Lower leg skin (tissue), 4 donors: ENCODE data around the gene HSD17B11. TPM values are rescaled to one million over a fixed set of nuclear protein-coding genes. Genes with fewer than 3 reads are reported as not detected.

ENCODE experiments used
- DNase-seq, 2 donors: peaks; one replicate each; pipeline ENCODE4 v3.0.0-alpha.2; 2019; ENCODE audit warnings: low spot score in 2 of 2
- H3K4me3 ChIP-seq: fragments of 200-600 bp; sonication (generic); 2 replicates; pipeline ENCODE4 v1.5.1; 2017; ENCODE audit warnings: mild to moderate bottlenecking, low read depth; ENCODE audit not compliant: poor library complexity, severe bottlenecking
- CTCF ChIP-seq, 3 donors: fragments of 450-650 bp; IDR thresholded peaks; one replicate each; pipeline ENCODE4 v1.5.1; 2016; ENCODE audit warnings: antibody characterized with exemption in 3 of 3, mild to moderate bottlenecking in 3 of 3, moderate library complexity in 2 of 3
- POLR2A ChIP-seq, 2 donors: fragments of 450-650 bp; IDR thresholded peaks; one replicate each; pipeline ENCODE4 v1.6.1; 2016 to 2017; ENCODE audit warnings: antibody characterized with exemption in 2 of 2, mild to moderate bottlenecking in 1 of 2, moderate library complexity in 1 of 2
- WGBS, 2 donors: methylation state at CpG; one replicate each; pipeline ENCODE4 v1.1.5; 2018; 5-methylcytosine and 5-hydroxymethylcytosine counted together
- intact Hi-C: fragments of 100-400 bp; cut with DNase I; formaldehyde crosslinking; loops from one replicate; pipeline ENCODE4 v1.15.0; 2023; ENCODE audit warnings: low total_unique reads
- total RNA-seq, 4 donors: library from RNA; depleted of rRNA; stranded (reverse); fragments of >200 nt; gene quantifications; one replicate each; pipeline ENCODE4 v1.1.0, GENCODE V29; 2016

Gene HSD17B11
- total RNA-seq, 4 donors from 2014 or later: 15.3 to 33.6 (median 23.2) TPM

- no peak overlapping the region for H3K4me3 ChIP-seq
- TF ChIP-seq POLR2A (IDR thresholded peaks at IDR 0.05) (no peak), CTCF (IDR thresholded peaks at IDR 0.05) (no peak)
- WGBS, 2 donors: 77 to 78% methylated on average over 7 of the region's 7 CpGs
- no peak for DNase-seq
- intact Hi-C loops: no loop called here
Observed at GRCh38 chr4:87360338-87360935, 30.6 kb downstream of the HSD17B11 start.

- no peak for DNase-seq
- 95 to 98% methylated on average over 4 of the region's 4 CpGs for WGBS, 2 donors
- no peak overlapping the region for H3K4me3 ChIP-seq
- intact Hi-C loops: no loop called here
- TF ChIP-seq POLR2A (IDR thresholded peaks at IDR 0.05): no peak
- TF ChIP-seq CTCF (IDR thresholded peaks at IDR 0.05): no peak
Observed at GRCh38 chr4:87359258-87359657, 31.7 kb downstream of the HSD17B11 start.

GRCh38 chr4:87356832-87357526 lies 34.0 kb downstream of the HSD17B11 start:
- TF ChIP-seq CTCF (IDR thresholded peaks at IDR 0.05) (no peak), POLR2A (IDR thresholded peaks at IDR 0.05) (no peak)
- DNase-seq: no peak
- 88 to 93% methylated on average over 2 of the region's 2 CpGs for WGBS, 2 donors
- H3K4me3 ChIP-seq: no peak overlapping the region
- intact Hi-C loops: no loop called here

GRCh38 chr4:87354168-87355102 lies 36.6 kb downstream of the HSD17B11 start:
- H3K4me3 ChIP-seq: no peak overlapping the region
- 69% methylated on average over 7 of the region's 7 CpGs for WGBS, 2 donors
- TF ChIP-seq POLR2A (IDR thresholded peaks at IDR 0.05) (no peak), CTCF (IDR thresholded peaks at IDR 0.05) (no peak)
- intact Hi-C loops: no loop called here
- DNase-seq: no peak

GRCh38 chr4:87353592-87353991 lies 37.4 kb downstream of the HSD17B11 start:
- intact Hi-C loops: no loop called here
- 35 to 50% methylated on average over 3 of the region's 3 CpGs for WGBS, 2 donors
- no peak overlapping the region for H3K4me3 ChIP-seq
- no peak for DNase-seq
- TF ChIP-seq POLR2A (IDR thresholded peaks at IDR 0.05): no peak
- no peak for TF ChIP-seq CTCF (IDR thresholded peaks at IDR 0.05)
